GM19193 (cell line): ENCODE measurements around the gene UPF3A.

ENCODE experiments used
- POLR2A ChIP-seq: IDR thresholded peaks from 4 replicates; pipeline ENCODE4 v1.6.1; 2011; ENCODE audit not compliant: insufficient read depth, insufficient read length; ENCODE audit errors: extremely low read depth

Gene UPF3A

GRCh38 chr13:114285166-114285808 is 3.9 kb downstream of the UPF3A start:
- TF ChIP-seq POLR2A = no peak

- TF ChIP-seq POLR2A = no peak
Measured at GRCh38 chr13:114286808-114287207, 5.4 kb downstream of the UPF3A start.

GRCh38 chr13:114288157-114288591 is 6.8 kb downstream of the UPF3A start:
- TF ChIP-seq POLR2A = no peak

GRCh38 chr13:114296448-114296847 is 15.0 kb downstream of the UPF3A start:
- no peak for TF ChIP-seq POLR2A

- TF ChIP-seq POLR2A = no peak
Measured at GRCh38 chr13:114296902-114297301, 15.5 kb downstream of the UPF3A start.

GRCh38 chr13:114298866-114299265 is 17.5 kb downstream of the UPF3A start:
- no peak for TF ChIP-seq POLR2A

GRCh38 chr13:114299604-114300305 is 18.4 kb downstream of the UPF3A start:
- TF ChIP-seq POLR2A = no peak

- no peak for TF ChIP-seq POLR2A
Measured at GRCh38 chr13:114303700-114304327, 22.4 kb downstream of the UPF3A start.

- no peak for TF ChIP-seq POLR2A
Measured at GRCh38 chr13:114304346-114305034, 23.1 kb downstream of the UPF3A start.

GRCh38 chr13:114309086-114309485 is 27.7 kb downstream of the UPF3A start:
- no peak for TF ChIP-seq POLR2A

GRCh38 chr13:114309806-114310410 is 28.5 kb downstream of the UPF3A start:
- TF ChIP-seq POLR2A = no peak

- no peak for TF ChIP-seq POLR2A
Measured at GRCh38 chr13:114310956-114311355, 29.6 kb downstream of the UPF3A start.

- TF ChIP-seq POLR2A = no peak
Measured at GRCh38 chr13:114311387-114311786, 30.0 kb downstream of the UPF3A start.

- TF ChIP-seq POLR2A = no peak
Measured at GRCh38 chr13:114311908-114312307, 30.5 kb downstream of the UPF3A start.
